Testis (tissue), 2 donors: ENCODE measurements around the gene TXNRD1.

ENCODE experiments used
- POLR2A ChIP-seq: fragments of 450-650 bp; IDR thresholded peaks from one replicate; pipeline ENCODE4 v1.6.1; 2017; ENCODE audit warnings: antibody characterized with exemption, mild to moderate bottlenecking, moderate library complexity
- TF ChIP-seq, protein P1 (sequence below), 3 experiments: fragments of 450-650 bp in 2 of 3; fragments of 200-600 bp in 1 of 3; sonication (generic) in 1 of 3; IDR thresholded peaks; one replicate each; pipeline ENCODE4 v1.5.1; 2016 to 2019; ENCODE audit warnings: antibody characterized with exemption in 3 of 3, mild to moderate bottlenecking in 2 of 3, moderate library complexity in 1 of 3

DNA sequence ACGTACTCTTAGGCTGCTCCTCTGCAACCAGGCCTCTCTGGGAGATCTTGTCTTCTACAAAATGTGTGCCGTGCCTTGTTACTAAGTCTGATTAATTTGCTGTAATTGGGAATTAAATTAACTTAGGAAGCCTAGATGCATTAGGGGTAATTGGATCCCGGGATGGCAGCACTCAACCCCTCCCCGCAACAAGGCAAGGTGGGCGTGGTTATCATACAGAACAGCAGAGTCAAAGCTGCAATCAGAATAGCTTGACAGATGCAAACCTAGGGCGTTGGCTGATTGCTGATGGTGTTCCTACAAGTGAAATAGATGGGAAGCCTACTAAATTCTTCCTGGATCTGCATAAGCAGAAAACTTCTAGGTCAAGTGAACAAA lies 43.0 kb upstream of the TXNRD1 start:
- TF ChIP-seq, protein P1, sequence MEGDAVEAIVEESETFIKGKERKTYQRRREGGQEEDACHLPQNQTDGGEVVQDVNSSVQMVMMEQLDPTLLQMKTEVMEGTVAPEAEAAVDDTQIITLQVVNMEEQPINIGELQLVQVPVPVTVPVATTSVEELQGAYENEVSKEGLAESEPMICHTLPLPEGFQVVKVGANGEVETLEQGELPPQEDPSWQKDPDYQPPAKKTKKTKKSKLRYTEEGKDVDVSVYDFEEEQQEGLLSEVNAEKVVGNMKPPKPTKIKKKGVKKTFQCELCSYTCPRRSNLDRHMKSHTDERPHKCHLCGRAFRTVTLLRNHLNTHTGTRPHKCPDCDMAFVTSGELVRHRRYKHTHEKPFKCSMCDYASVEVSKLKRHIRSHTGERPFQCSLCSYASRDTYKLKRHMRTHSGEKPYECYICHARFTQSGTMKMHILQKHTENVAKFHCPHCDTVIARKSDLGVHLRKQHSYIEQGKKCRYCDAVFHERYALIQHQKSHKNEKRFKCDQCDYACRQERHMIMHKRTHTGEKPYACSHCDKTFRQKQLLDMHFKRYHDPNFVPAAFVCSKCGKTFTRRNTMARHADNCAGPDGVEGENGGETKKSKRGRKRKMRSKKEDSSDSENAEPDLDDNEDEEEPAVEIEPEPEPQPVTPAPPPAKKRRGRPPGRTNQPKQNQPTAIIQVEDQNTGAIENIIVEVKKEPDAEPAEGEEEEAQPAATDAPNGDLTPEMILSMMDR (IDR thresholded peaks at IDR 0.05): no peak
- no peak for TF ChIP-seq POLR2A
